SH-SY5Y (cell line): ENCODE measurements around the gene EGFL8.

ENCODE experiments used
- GATA2 ChIP-seq: IDR thresholded peaks from 2 replicates; pipeline ENCODE4 v1.6.1; 2011; ENCODE audit warnings: mild to moderate bottlenecking, low read depth, low read length
- GATA3 ChIP-seq: IDR thresholded peaks from 2 replicates; pipeline ENCODE4 v1.6.1; 2011; ENCODE audit warnings: low read depth, mild to moderate bottlenecking, low read length, moderate library complexity

- TF ChIP-seq GATA2 (no peak), GATA3 (no peak)
These were observed 30.6 kb downstream of the EGFL8 start for GRCh38 chr6:32194825-32195651.
